ENCODE data around the gene WSB2.
"Not testable (repeated sequence)": the region's sequence is repeated elsewhere in the genome, so short reads cannot be mapped to it uniquely, and the experiment has no call there.

The WSB2 gene

GRCh38 chr12:118035190-118036041 is 25.6 kb downstream of the WSB2 start:
- DNase-seq (ENCODE audit: low read depth in 2 of 2) = no peak

- DNase-seq (ENCODE audit: low read depth in 2 of 2) = no peak
These were observed 26.4 kb downstream of the WSB2 start for GRCh38 chr12:118034429-118035189.

- DNase-seq (ENCODE audit: low read depth in 2 of 2) = no peak
These were observed 27.1 kb downstream of the WSB2 start for GRCh38 chr12:118033902-118034301.

- no peak for DNase-seq (ENCODE audit: low read depth in 2 of 2)
These were observed 27.7 kb downstream of the WSB2 start for GRCh38 chr12:118033323-118033722.

DNA sequence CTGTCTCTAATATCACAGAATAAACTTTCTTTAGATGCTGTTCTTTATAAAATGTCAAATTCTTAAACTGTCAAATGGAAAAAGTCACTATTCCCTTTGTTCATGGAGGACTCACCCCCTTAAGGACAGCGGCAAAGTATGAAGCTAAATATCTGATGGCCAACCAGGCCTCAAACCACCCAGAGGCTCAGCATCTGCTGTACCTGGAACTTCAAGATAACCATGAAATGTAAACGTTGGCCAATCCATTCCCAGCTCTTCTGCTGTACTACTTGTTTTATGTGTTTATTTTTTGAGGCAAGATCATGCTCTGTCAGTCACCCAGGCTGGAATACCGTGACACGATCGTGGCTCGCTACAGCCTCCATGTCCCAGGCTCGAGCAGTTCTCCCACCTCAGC is 28.8 kb downstream of the WSB2 start:
- no peak for DNase-seq (ENCODE audit: low read depth in 2 of 2)

DNA sequence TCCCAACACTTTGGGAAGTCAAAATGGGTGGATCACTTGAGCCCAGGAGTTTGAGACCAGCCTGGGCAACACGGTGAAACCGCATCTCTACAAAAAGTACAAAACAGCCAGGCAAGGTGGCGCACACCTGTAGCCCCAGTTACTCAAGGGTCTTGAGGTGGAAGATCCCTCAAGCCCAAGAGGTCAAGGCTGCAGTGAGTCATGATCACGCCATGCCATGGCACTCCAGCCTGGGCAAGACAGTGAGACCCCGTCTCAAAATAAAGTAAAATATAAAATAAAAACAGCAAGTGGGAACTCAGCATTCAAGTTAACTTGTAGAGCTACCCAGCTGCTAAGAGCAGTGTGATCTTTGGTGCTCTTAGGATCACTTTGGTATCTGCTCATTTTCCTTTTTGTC is 31.8 kb downstream of the WSB2 start:
- DNase-seq (ENCODE audit: low read depth in 2 of 2) = no peak

GRCh38 chr12:118025168-118025567 is 35.8 kb downstream of the WSB2 start:
- DNase-seq (ENCODE audit: low read depth in 2 of 2) = no peak

DNA sequence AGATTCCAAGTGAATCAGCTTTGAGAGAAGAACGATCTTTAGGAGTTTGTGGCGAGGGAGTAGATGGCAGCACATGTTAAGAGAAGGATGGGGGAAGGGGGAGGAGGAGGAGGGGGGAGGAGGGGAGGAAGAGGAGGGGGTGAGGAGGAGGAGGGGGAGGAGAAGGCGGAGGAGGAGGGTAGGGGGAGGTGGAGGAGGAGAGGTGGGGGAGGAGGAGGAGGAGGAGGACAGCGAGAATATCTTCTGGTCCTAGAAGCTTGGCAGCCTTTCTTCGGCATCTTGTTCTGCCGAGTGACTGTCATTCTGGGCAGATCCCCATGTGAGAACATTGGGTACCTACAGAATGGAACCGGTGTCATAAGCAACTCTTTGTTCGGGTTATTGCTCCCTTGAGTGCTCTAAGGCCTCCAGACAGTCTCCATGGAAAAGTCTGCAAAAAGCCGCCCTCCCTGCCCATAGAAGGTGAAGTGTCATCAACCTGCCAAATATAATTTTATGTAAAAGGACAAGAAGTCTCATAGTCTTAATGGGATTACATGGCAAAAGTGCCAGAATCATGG is 37.6 kb downstream of the WSB2 start:
- DNase-seq (ENCODE audit: low read depth in 2 of 2) = no peak

GRCh38 chr12:118022728-118023109 is 38.3 kb downstream of the WSB2 start:
- DNase-seq (ENCODE audit: low read depth in 2 of 2) = no peak

DNA sequence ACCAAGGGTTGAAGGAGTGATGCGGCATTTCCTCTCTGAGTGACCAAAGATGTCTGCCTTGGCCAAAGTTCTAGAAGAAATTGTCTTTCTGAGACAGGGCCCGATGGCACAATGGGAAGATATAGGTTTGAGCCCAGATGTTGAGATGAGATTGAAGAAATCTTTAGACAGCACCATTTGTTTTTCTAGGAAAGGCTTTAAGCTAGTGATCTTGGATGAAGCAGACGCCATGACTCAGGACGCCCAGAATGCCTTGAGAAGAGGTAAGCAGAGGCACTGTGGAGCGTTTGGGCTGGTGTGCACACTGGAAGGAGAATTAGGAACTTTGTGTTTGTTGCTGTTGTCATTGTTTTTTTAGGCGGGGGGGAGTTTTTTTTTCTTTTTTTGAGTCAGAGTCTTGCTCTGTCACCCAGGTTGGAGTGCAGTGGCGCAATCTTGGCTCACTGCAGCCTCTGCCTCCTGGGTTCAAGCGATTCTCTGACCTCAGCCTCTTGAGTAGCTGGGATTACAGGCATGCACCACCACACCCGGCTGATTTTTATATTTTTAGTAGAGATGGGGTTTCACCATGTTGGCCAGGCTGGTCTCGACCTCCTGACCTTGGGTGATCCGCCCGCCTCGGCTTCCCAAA is 38.8 kb downstream of the WSB2 start:
- DNase-seq (ENCODE audit: low read depth in 2 of 2) = not testable (repeated sequence)

DNA sequence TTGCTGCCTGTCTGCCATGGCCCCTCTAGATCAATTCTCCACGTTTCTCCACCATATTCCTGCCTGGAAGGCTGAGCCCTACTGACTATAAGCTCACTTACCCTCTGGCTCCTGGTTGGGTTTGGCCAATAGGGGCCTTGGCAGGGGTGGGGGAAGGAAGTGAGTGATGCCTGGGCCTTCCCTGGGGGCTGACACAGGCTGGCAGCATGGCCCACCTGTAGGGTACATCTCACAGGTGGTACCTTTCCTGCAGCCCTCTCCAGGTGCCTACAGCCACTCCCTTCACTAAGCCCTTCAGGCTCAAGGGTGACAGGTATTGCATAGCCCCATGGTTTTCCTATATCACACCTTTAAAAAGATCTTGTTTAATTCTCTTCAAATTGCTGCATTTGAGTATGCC is 40.9 kb downstream of the WSB2 start:
- no peak for DNase-seq (ENCODE audit: low read depth in 2 of 2)

DNA sequence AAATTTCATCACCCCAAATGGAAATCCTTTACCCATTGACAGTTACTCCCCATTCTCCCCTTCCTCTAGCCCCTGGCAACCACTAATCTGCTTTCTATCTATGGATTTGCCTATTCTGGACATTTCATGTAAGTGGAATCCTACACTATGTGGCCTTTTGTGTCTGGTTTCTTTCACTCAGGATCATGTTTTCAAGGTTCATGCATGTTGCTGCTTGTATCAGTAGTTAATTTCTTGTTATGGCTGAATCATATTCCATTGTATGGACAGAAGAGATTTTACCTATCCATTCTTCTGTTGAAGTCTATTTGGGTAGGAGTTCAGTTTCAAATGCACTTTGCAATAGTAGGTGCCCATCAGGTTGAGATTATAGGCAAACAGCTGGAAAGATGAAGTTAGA is 43.1 kb downstream of the WSB2 start:
- no peak for DNase-seq (ENCODE audit: low read depth in 2 of 2)

GRCh38 chr12:118016424-118017264 is 44.3 kb downstream of the WSB2 start, which contains the start of gene RFC5:
Gene RFC5, plus strand, starts transcription at chr12:118016703. Its CDS starts 125 bp downstream, at chr12:118016828.
- DNase-seq (ENCODE audit: low read depth in 2 of 2) = peak; percentile 95 to 97

GRCh38 chr12:118015944-118016343 is 45.0 kb downstream of the WSB2 start:
- DNase-seq (ENCODE audit: low read depth in 2 of 2) = no peak

GRCh38 chr12:118015306-118015705 is 45.7 kb downstream of the WSB2 start:
- DNase-seq (ENCODE audit: low read depth in 2 of 2) = no peak

GRCh38 chr12:118013283-118013682 is 47.7 kb downstream of the WSB2 start:
- no peak for DNase-seq (ENCODE audit: low read depth in 2 of 2)

- no peak for DNase-seq (ENCODE audit: low read depth in 2 of 2)
These were observed 49.0 kb downstream of the WSB2 start for GRCh38 chr12:118011961-118012360.

DNA sequence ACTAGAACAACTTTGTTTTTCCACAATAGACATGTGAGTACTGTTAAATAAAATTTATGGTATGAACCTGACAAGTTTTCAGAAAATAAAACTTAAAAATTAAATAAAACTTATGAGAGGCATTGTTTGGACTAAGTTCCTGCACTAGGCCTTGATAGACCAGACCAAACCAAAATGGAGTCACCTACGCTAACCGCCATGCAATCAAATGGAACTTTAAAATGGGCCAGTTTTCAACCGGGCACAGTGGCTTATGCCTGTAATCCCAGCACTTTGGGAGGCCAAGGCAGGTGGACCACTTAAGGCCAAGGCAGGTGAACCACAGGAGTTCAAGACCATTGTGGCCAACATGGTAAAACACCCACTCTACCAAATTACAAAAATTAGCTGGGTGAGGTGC is 49.6 kb downstream of the WSB2 start:
- no peak for DNase-seq (ENCODE audit: low read depth in 2 of 2)

- DNase-seq (ENCODE audit: low read depth in 2 of 2) = no peak
These were observed 50.1 kb downstream of the WSB2 start for GRCh38 chr12:118010903-118011302.

- not testable (repeated sequence) for DNase-seq (ENCODE audit: low read depth in 2 of 2)
These were observed 61.2 kb downstream of the WSB2 start for GRCh38 chr12:117999806-118000205.

GRCh38 chr12:117998719-117999118 is 62.3 kb downstream of the WSB2 start:
- no peak for DNase-seq (ENCODE audit: low read depth in 2 of 2)
